Panc1 (cell line): ENCODE measurements around the gene KNDC1.

Experiments used
- POLR2AphosphoS5 ChIP-seq: IDR thresholded peaks from 2 replicates; pipeline ENCODE4 v1.6.1; 2012; ENCODE audit warnings: mild to moderate bottlenecking, low read depth, low read length, moderate library complexity
- SIN3A ChIP-seq: IDR thresholded peaks from 2 replicates; pipeline ENCODE4 v1.6.1; 2012; ENCODE audit warnings: low read depth, mild to moderate bottlenecking, low read length, moderate library complexity, borderline replicate concordance; ENCODE audit not compliant: insufficient read depth
- TCF7L2 ChIP-seq: IDR thresholded peaks from 2 replicates; pipeline ENCODE4 v1.6.1; 2011; ENCODE audit warnings: mild to moderate bottlenecking, low read depth, low read length, inconsistent platforms
- TF ChIP-seq, protein P1 (sequence below): fragments of 450-650 bp; IDR thresholded peaks from 2 replicates; pipeline ENCODE4 v1.5.1; 2017; ENCODE audit warnings: mild to moderate bottlenecking
- TF ChIP-seq, protein P2 (sequence below), 2 experiments: IDR thresholded peaks; 2 replicates each; pipeline ENCODE4 v1.6.1; 2011 to 2012; ENCODE audit warnings: low read depth in 2 of 2, control low read depth in 1 of 2, low read length in 1 of 2, mild to moderate bottlenecking in 1 of 2, moderate library complexity in 1 of 2; ENCODE audit not compliant: insufficient read depth in 1 of 2

DNA sequence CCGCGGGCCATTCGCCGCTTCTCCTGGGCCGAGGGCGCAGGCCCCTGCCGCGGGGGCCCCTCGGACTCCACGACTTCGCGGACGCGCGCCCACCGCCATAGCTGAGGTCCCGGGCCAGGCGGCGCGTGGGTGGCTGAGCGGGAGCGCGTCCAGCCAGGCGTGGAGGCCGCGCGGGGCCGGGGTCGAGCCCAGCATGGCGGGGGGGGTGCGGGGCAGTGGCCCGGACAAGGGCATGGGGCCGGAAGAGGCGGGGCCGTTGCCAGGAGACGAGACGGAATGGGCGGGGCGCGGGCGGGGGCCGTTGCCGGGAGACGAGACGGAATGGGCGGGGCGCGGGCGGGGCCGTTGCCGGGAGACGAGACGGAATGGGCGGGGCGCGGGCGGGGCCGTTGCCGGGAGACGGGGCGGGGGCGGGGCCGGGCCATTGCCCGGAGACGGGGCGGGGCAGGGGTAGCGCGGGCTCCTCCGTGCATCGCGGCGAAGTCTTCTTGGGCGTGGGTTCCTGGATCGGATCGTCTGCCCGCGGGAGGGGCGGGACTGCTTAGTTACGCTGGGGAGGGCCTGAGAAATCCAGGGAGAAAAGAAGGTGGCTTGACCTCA, 101.8 kb downstream of the KNDC1 start:
- TF ChIP-seq, protein P1, sequence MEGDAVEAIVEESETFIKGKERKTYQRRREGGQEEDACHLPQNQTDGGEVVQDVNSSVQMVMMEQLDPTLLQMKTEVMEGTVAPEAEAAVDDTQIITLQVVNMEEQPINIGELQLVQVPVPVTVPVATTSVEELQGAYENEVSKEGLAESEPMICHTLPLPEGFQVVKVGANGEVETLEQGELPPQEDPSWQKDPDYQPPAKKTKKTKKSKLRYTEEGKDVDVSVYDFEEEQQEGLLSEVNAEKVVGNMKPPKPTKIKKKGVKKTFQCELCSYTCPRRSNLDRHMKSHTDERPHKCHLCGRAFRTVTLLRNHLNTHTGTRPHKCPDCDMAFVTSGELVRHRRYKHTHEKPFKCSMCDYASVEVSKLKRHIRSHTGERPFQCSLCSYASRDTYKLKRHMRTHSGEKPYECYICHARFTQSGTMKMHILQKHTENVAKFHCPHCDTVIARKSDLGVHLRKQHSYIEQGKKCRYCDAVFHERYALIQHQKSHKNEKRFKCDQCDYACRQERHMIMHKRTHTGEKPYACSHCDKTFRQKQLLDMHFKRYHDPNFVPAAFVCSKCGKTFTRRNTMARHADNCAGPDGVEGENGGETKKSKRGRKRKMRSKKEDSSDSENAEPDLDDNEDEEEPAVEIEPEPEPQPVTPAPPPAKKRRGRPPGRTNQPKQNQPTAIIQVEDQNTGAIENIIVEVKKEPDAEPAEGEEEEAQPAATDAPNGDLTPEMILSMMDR = no peak
- TF ChIP-seq SIN3A (no peak), POLR2AphosphoS5 (peak; percentile 32; the same call in 1 of the 2 replicates), TCF7L2 (no peak)
- TF ChIP-seq, protein P2, sequence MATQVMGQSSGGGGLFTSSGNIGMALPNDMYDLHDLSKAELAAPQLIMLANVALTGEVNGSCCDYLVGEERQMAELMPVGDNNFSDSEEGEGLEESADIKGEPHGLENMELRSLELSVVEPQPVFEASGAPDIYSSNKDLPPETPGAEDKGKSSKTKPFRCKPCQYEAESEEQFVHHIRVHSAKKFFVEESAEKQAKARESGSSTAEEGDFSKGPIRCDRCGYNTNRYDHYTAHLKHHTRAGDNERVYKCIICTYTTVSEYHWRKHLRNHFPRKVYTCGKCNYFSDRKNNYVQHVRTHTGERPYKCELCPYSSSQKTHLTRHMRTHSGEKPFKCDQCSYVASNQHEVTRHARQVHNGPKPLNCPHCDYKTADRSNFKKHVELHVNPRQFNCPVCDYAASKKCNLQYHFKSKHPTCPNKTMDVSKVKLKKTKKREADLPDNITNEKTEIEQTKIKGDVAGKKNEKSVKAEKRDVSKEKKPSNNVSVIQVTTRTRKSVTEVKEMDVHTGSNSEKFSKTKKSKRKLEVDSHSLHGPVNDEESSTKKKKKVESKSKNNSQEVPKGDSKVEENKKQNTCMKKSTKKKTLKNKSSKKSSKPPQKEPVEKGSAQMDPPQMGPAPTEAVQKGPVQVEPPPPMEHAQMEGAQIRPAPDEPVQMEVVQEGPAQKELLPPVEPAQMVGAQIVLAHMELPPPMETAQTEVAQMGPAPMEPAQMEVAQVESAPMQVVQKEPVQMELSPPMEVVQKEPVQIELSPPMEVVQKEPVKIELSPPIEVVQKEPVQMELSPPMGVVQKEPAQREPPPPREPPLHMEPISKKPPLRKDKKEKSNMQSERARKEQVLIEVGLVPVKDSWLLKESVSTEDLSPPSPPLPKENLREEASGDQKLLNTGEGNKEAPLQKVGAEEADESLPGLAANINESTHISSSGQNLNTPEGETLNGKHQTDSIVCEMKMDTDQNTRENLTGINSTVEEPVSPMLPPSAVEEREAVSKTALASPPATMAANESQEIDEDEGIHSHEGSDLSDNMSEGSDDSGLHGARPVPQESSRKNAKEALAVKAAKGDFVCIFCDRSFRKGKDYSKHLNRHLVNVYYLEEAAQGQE (IDR thresholded peaks at IDR 0.05; ENCODE audit: insufficient read depth in 1 of 2, low read depth in 2 of 2, low read length in 1 of 2) = no peak
